Measurements from ENCODE around the gene PRDM4.

GRCh38 chr12:107762874-107763273, 1.9 kb upstream of the PRDM4 start:
- no peak for TF ChIP-seq JUNB (IDR thresholded peaks at IDR 0.05)
- no peak for TF ChIP-seq HDAC2 (IDR thresholded peaks at IDR 0.05)
- TF ChIP-seq CTCF (IDR thresholded peaks at IDR 0.05) = no peak
- no peak for TF ChIP-seq MAX (IDR thresholded peaks at IDR 0.05)

All from A549 (cell line).